ENCODE results near the gene GALNT1.

- TF ChIP-seq POLR2A (IDR thresholded peaks at IDR 0.05; ENCODE audit: extremely low read depth, insufficient read length) = no peak
- TF ChIP-seq, protein P1, sequence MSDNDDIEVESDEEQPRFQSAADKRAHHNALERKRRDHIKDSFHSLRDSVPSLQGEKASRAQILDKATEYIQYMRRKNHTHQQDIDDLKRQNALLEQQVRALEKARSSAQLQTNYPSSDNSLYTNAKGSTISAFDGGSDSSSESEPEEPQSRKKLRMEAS (IDR thresholded peaks at IDR 0.05; ENCODE audit: low read depth, low read length) = no peak
These were observed 61.3 kb downstream of the GALNT1 start for GRCh38 chr18:35642802-35643201.
